H9 (cell line): ENCODE results near the gene WNT3A. TPM values are rescaled to one million over a fixed set of nuclear protein-coding genes. Genes with fewer than 3 reads are reported as not detected.

ENCODE experiments used
- DNase-seq: peaks from one replicate; pipeline ENCODE4 v3.0.0-alpha.2; 2017
- H2AFZ ChIP-seq: one replicate; pipeline ENCODE4 v1.6.1; 2013; ENCODE audit warnings: mild to moderate bottlenecking, low read length, control low read depth, moderate library complexity
- H2AK5ac ChIP-seq: 2 replicates; pipeline ENCODE4 v1.6.1; 2013; ENCODE audit warnings: low read length, control low read depth, mixed read lengths; ENCODE audit not compliant: insufficient read length
- H2BK120ac ChIP-seq: one replicate; pipeline ENCODE4 v1.6.1; 2013; ENCODE audit warnings: low read depth, mild to moderate bottlenecking, low read length, control low read depth, inconsistent platforms; ENCODE audit not compliant: poor library complexity, severe bottlenecking
- H2BK12ac ChIP-seq: 2 replicates; pipeline ENCODE4 v1.6.1; 2013; ENCODE audit warnings: low read length, control low read depth, mixed read lengths, low read depth; ENCODE audit not compliant: insufficient read length
- H2BK15ac ChIP-seq: 2 replicates; pipeline ENCODE4 v1.6.1; 2013; ENCODE audit warnings: low read depth, low read length, control low read depth
- H2BK20ac ChIP-seq: one replicate; pipeline ENCODE4 v1.6.1; 2013; ENCODE audit warnings: low read depth, mild to moderate bottlenecking, low read length, control low read depth, inconsistent platforms; ENCODE audit not compliant: poor library complexity, severe bottlenecking
- H2BK5ac ChIP-seq: 2 replicates; pipeline ENCODE4 v1.6.1; 2013; ENCODE audit warnings: low read length, control low read depth, mixed read lengths; ENCODE audit not compliant: insufficient read length
- H3K14ac ChIP-seq: 2 replicates; pipeline ENCODE4 v1.6.1; 2013; ENCODE audit warnings: low read length, control low read depth; ENCODE audit not compliant: insufficient read depth
- H3K18ac ChIP-seq: 2 replicates; pipeline ENCODE4 v1.6.1; 2013; ENCODE audit warnings: low read depth, mild to moderate bottlenecking, mixed read lengths, low read length, control low read depth; ENCODE audit not compliant: insufficient read length
- H3K23ac ChIP-seq: 2 replicates; pipeline ENCODE4 v1.6.1; 2013; ENCODE audit warnings: low read length, control low read depth, mixed read lengths, low read depth; ENCODE audit not compliant: insufficient read length
- H3K23me2 ChIP-seq: 2 replicates; pipeline ENCODE4 v1.6.1; 2013; ENCODE audit warnings: low read depth, mild to moderate bottlenecking, mixed read lengths, low read length, control low read depth; ENCODE audit not compliant: insufficient read length, poor library complexity, severe bottlenecking
- H3K27ac ChIP-seq: 2 replicates; pipeline ENCODE4 v1.5.1; 2013; ENCODE audit warnings: low read length, control low read depth, mixed read lengths, low read depth; ENCODE audit not compliant: insufficient read length
- H3K27me3 ChIP-seq: 2 replicates; pipeline ENCODE4 v1.6.1; 2013; ENCODE audit warnings: low read length, control low read depth, inconsistent platforms; ENCODE audit not compliant: insufficient read depth
- H3K4ac ChIP-seq: 2 replicates; pipeline ENCODE4 v1.6.1; 2013; ENCODE audit warnings: low read depth, mild to moderate bottlenecking, control low read depth, inconsistent platforms, low read length, moderate library complexity
- H3K4me1 ChIP-seq: 2 replicates; pipeline ENCODE4 v1.6.1; 2013; ENCODE audit warnings: low read length, control low read depth, inconsistent platforms; ENCODE audit not compliant: insufficient read depth
- H3K4me2 ChIP-seq: 2 replicates; pipeline ENCODE4 v1.6.1; 2013; ENCODE audit warnings: low read length, control low read depth, mixed read lengths; ENCODE audit not compliant: insufficient read length, insufficient read depth
- H3K56ac ChIP-seq: 2 replicates; pipeline ENCODE4 v1.6.1; 2013; ENCODE audit warnings: low read depth, mild to moderate bottlenecking, mixed read lengths, low read length, control low read depth; ENCODE audit not compliant: insufficient read length
- H3K79me1 ChIP-seq: 2 replicates; pipeline ENCODE4 v1.6.1; 2013; ENCODE audit warnings: low read depth, mild to moderate bottlenecking, moderate library complexity, low read length, control low read depth, inconsistent platforms; ENCODE audit not compliant: insufficient read depth, poor library complexity, severe bottlenecking
- H3K79me2 ChIP-seq: 2 replicates; pipeline ENCODE4 v1.6.1; 2013; ENCODE audit warnings: low read length, control low read depth, inconsistent platforms; ENCODE audit not compliant: insufficient read depth
- H3K9ac ChIP-seq: 2 replicates; pipeline ENCODE4 v1.6.1; 2013; ENCODE audit warnings: low read length, control low read depth, mixed read lengths; ENCODE audit not compliant: insufficient read length; ENCODE audit errors: extremely low read depth
- H3K9me3 ChIP-seq: one replicate; pipeline ENCODE4 v1.6.1; 2013; ENCODE audit warnings: low read depth, low read length, inconsistent platforms; ENCODE audit not compliant: control insufficient read depth
- H3T11ph ChIP-seq: one replicate; pipeline ENCODE4 v1.6.1; 2013; ENCODE audit warnings: mild to moderate bottlenecking, low read length, control low read depth, inconsistent platforms
- H4K20me1 ChIP-seq: one replicate; pipeline ENCODE4 v1.6.1; 2013; ENCODE audit not compliant: control insufficient read depth, insufficient read length, insufficient read depth
- H4K5ac ChIP-seq: 2 replicates; pipeline ENCODE4 v1.6.1; 2013; ENCODE audit warnings: low read depth, mild to moderate bottlenecking, mixed read lengths, low read length, control low read depth; ENCODE audit not compliant: insufficient read length
- H4K8ac ChIP-seq: replicated peaks from 2 replicates; pipeline ENCODE4 v1.6.1; 2013; ENCODE audit warnings: low read length, control low read depth, mixed read lengths, low read depth; ENCODE audit not compliant: insufficient read length
- H4K91ac ChIP-seq: 2 replicates; pipeline ENCODE4 v1.6.1; 2013; ENCODE audit warnings: low read depth, mild to moderate bottlenecking, moderate library complexity, mixed read lengths, low read length, control low read depth; ENCODE audit not compliant: insufficient read length
- H3K27ac Mint-ChIP-seq, 3 experiments: 2 replicates in 2 of 3; 3 replicates in 1 of 3; pipeline ENCODE4 v1.8.0; 2020 to 2021; ENCODE audit warnings: mixed read lengths in 3 of 3, mild to moderate bottlenecking in 1 of 3, moderate library complexity in 1 of 3
- H3K27me3 Mint-ChIP-seq: 2 replicates; pipeline ENCODE4 v1.8.0; 2021; ENCODE audit warnings: low read depth, mild to moderate bottlenecking, moderate library complexity, mixed read lengths
- H3K36me3 Mint-ChIP-seq, 3 experiments: 2 replicates in 2 of 3; 3 replicates in 1 of 3; pipeline ENCODE4 v1.8.0; 2020 to 2021; ENCODE audit warnings: low read depth in 3 of 3, mixed read lengths in 3 of 3; ENCODE audit not compliant: insufficient read depth in 1 of 3
- H3K4me1 Mint-ChIP-seq, 2 experiments: 2 replicates each; pipeline ENCODE4 v1.8.0; 2020; ENCODE audit warnings: mixed read lengths in 2 of 2
- H3K4me3 Mint-ChIP-seq, 2 experiments: 2 replicates in 1 of 2; 3 replicates in 1 of 2; pipeline ENCODE4 v1.8.0; 2020 to 2021; ENCODE audit warnings: mild to moderate bottlenecking in 2 of 2, mixed read lengths in 2 of 2, moderate library complexity in 1 of 2
- H3K9me3 Mint-ChIP-seq, 2 experiments: 2 replicates in 1 of 2; 3 replicates in 1 of 2; pipeline ENCODE4 v1.8.0; 2020; ENCODE audit warnings: mild to moderate bottlenecking in 2 of 2, mixed read lengths in 2 of 2, moderate library complexity in 1 of 2
- CTCF ChIP-seq: fragments of 200-600 bp; sonication (generic); conservative IDR thresholded peaks from 3 replicates; pipeline ENCODE4 v1.8.0; 2021; ENCODE audit warnings: antibody characterized with exemption, mild to moderate bottlenecking
- WGBS: extraction: QIAGEN DNeasy Blood & Tissue Kit; methylation state at CpG from one replicate; pipeline ENCODE4 v1.1.7; 2013; ENCODE audit warnings: missing lambda C conversion rate, low lambda C conversion rate, mixed read lengths; ENCODE audit not compliant: insufficient read length; ENCODE audit errors: extremely low coverage; 5-methylcytosine and 5-hydroxymethylcytosine counted together
- total RNA-seq: library from RNA; stranded (reverse); gene quantifications from 2 replicates; pipeline ENCODE4 v1.2.1, GENCODE V29; 2021

Gene WNT3A
- total RNA-seq, 1 experiment from 2014 or later: 0.17 TPM

GRCh38 chr1:228092342-228093049 lies 85.7 kb downstream of the WNT3A start:
- no peak for DNase-seq

More at GRCh38 chr1:228092342-228093049, 85.7 kb downstream of the WNT3A start:
- no peak overlapping the region for H2BK15ac ChIP-seq
- no peak overlapping the region for H2BK120ac ChIP-seq
- H4K91ac ChIP-seq: no peak overlapping the region
- H3K36me3 Mint-ChIP-seq: peaks cover 37 to 50% (median 37%) of the 10 kb centered on the region in 3 experiments
- no peak overlapping the region for H4K5ac ChIP-seq
- no peak overlapping the region for H3K4me3 Mint-ChIP-seq
- no peak overlapping the region for H2BK20ac ChIP-seq
- H3K4me1 ChIP-seq: no peaks in the 10 kb centered on the region
- H2AK5ac ChIP-seq: no peak overlapping the region
- TF ChIP-seq CTCF: no peak
- no peaks in the 10 kb centered on the region for H3K9me3 ChIP-seq
- no peak overlapping the region for H3K4ac ChIP-seq
- peaks cover 8 to 11% of the 10 kb centered on the region in 2 experiments for H3K9me3 Mint-ChIP-seq
- H2BK12ac ChIP-seq: no peak overlapping the region
- H3K56ac ChIP-seq: no peak overlapping the region
- no peaks in the 10 kb centered on the region for H3K27me3 Mint-ChIP-seq
- H2BK5ac ChIP-seq: no peak overlapping the region
- H4K8ac ChIP-seq: no peak overlapping the region
- H3K14ac ChIP-seq: no peak overlapping the region
- no peak overlapping the region for H3T11ph ChIP-seq
- no peak overlapping the region for H3K23ac ChIP-seq
- H3K27ac ChIP-seq: no peak overlapping the region
- no peaks in the 10 kb centered on the region for H3K23me2 ChIP-seq
- H3K18ac ChIP-seq: no peak overlapping the region
- no peak overlapping the region for H2AFZ ChIP-seq
- no peaks in the 10 kb centered on the region for H3K27me3 ChIP-seq
- peaks cover 17% of the 10 kb centered on the region for H3K79me1 ChIP-seq
- peaks cover 5% of the 10 kb centered on the region for H4K20me1 ChIP-seq
- H3K4me2 ChIP-seq: no peak overlapping the region
- peaks cover 18 to 31% of the 10 kb centered on the region in 2 experiments for H3K4me1 Mint-ChIP-seq
- H3K9ac ChIP-seq: no peak overlapping the region
- no CpG with 5 or more reads among the region's 11 CpGs for WGBS
- no peak overlapping the region for H3K27ac Mint-ChIP-seq
- H3K79me2 ChIP-seq: peaks cover 82% of the 10 kb centered on the region
